Measurements from ENCODE around the gene KRTAP4-8.
"Not testable (repeated sequence)": the region's sequence is repeated elsewhere in the genome, so short reads cannot be mapped to it uniquely, and the experiment has no call there.

GRCh38 chr17:41123991-41124371, 26.0 kb upstream of the KRTAP4-8 start, which contains the start of gene KRTAP4-12:
- not testable (repeated sequence) for TF ChIP-seq MAX (IDR thresholded peaks at IDR 0.05; ENCODE audit: low read depth); SIN3A (IDR thresholded peaks at IDR 0.05; ENCODE audit: borderline replicate concordance, low read depth, low read length); CTCF (IDR thresholded peaks at IDR 0.05); YY1 (IDR thresholded peaks at IDR 0.05; ENCODE audit: low read depth); USF2 (IDR thresholded peaks at IDR 0.05; ENCODE audit: borderline replicate concordance, low read depth, low read length); PBX3 (IDR thresholded peaks at IDR 0.05); POLR2AphosphoS5 (IDR thresholded peaks at IDR 0.05; ENCODE audit: low read depth, low read length); GABPA (IDR thresholded peaks at IDR 0.05; ENCODE audit: low read depth)

Measured in SK-N-SH (cell line).